ENCODE results near the gene SDK2.

SDK2 gene

GRCh38 chr17:73423159-73423715, 221.0 kb downstream of the SDK2 start:
- DNase-seq (ENCODE audit: low read depth in 2 of 2): no peak

- no peak for DNase-seq (ENCODE audit: low read depth in 2 of 2)
These were observed 222.1 kb downstream of the SDK2 start for GRCh38 chr17:73422121-73422520.

GRCh38 chr17:73420897-73421296, 223.3 kb downstream of the SDK2 start:
- no peak for DNase-seq (ENCODE audit: low read depth in 2 of 2)

- no peak for DNase-seq (ENCODE audit: low read depth in 2 of 2)
These were observed 224.4 kb downstream of the SDK2 start for GRCh38 chr17:73419881-73420280.

GRCh38 chr17:73419051-73419450, 225.2 kb downstream of the SDK2 start:
- no peak for DNase-seq (ENCODE audit: low read depth in 2 of 2)

- no peak for DNase-seq (ENCODE audit: low read depth in 2 of 2)
These were observed 228.5 kb downstream of the SDK2 start for GRCh38 chr17:73415782-73416181.

GRCh38 chr17:73414171-73414955, 229.9 kb downstream of the SDK2 start:
- no peak for DNase-seq (ENCODE audit: low read depth in 2 of 2)

GRCh38 chr17:73412914-73413313, 231.3 kb downstream of the SDK2 start:
- no peak for DNase-seq (ENCODE audit: low read depth in 2 of 2)

GRCh38 chr17:73411313-73411747, 232.9 kb downstream of the SDK2 start:
- DNase-seq (ENCODE audit: low read depth in 2 of 2): no peak

GRCh38 chr17:73410586-73411312, 233.5 kb downstream of the SDK2 start:
- DNase-seq (ENCODE audit: low read depth in 2 of 2): no peak

GRCh38 chr17:73404246-73404645, 240.0 kb downstream of the SDK2 start:
- DNase-seq (ENCODE audit: low read depth in 2 of 2): no peak

GRCh38 chr17:73402466-73402865, 241.8 kb downstream of the SDK2 start:
- DNase-seq (ENCODE audit: low read depth in 2 of 2): no peak

GRCh38 chr17:73401911-73402310, 242.3 kb downstream of the SDK2 start:
- DNase-seq (ENCODE audit: low read depth in 2 of 2): no peak

GRCh38 chr17:73400915-73401545, 243.2 kb downstream of the SDK2 start:
- DNase-seq (ENCODE audit: low read depth in 2 of 2): no peak

- DNase-seq (ENCODE audit: low read depth in 2 of 2): no peak
These were observed 245.2 kb downstream of the SDK2 start for GRCh38 chr17:73399056-73399455.

- DNase-seq (ENCODE audit: low read depth in 2 of 2): no peak
These were observed 246.2 kb downstream of the SDK2 start for GRCh38 chr17:73397856-73398540.

GRCh38 chr17:73397278-73397826, 246.9 kb downstream of the SDK2 start:
- no peak for DNase-seq (ENCODE audit: low read depth in 2 of 2)

GRCh38 chr17:73396431-73397277, 247.6 kb downstream of the SDK2 start:
- DNase-seq (ENCODE audit: low read depth in 2 of 2): no peak

- no peak for DNase-seq (ENCODE audit: low read depth in 2 of 2)
These were observed 249.5 kb downstream of the SDK2 start for GRCh38 chr17:73394512-73395450.

Measured in stimulated activated CD4-positive, alpha-beta T cell treated with anti-CD3 and anti-CD28 coated beads, Interleukin-1b, Interleukin-23, amount 100 ng/mL, for 4 hours (primary cell).